GM12872 (cell line): Measurements from ENCODE around the gene TTLL5.

Experiments used
- TF ChIP-seq, protein P1 (sequence below): IDR thresholded peaks from 3 replicates; pipeline ENCODE4 v1.5.1; 2011; ENCODE audit warnings: low read depth, mild to moderate bottlenecking, low read length, moderate library complexity; ENCODE audit not compliant: insufficient read depth

The TTLL5 gene

DNA sequence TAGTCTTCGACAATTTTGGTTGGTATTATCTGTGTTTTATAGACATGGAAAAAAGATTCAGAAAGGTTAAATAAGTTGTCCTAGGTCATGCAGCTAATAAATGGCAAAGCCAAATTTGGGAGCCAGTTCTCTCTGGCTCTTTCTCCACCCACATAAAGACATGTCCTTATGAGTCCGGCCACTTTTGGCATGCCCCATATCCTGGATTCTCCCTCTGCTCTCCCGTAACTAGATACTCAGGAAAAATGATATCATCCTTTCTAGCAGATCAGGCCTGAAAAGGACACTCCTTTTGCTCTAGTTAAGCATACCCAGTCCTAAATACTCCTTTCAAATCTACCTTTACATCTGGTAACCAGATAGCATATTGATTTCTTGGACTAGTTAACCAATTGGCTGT, 64.4 kb downstream of the TTLL5 start:
- TF ChIP-seq, protein P1, sequence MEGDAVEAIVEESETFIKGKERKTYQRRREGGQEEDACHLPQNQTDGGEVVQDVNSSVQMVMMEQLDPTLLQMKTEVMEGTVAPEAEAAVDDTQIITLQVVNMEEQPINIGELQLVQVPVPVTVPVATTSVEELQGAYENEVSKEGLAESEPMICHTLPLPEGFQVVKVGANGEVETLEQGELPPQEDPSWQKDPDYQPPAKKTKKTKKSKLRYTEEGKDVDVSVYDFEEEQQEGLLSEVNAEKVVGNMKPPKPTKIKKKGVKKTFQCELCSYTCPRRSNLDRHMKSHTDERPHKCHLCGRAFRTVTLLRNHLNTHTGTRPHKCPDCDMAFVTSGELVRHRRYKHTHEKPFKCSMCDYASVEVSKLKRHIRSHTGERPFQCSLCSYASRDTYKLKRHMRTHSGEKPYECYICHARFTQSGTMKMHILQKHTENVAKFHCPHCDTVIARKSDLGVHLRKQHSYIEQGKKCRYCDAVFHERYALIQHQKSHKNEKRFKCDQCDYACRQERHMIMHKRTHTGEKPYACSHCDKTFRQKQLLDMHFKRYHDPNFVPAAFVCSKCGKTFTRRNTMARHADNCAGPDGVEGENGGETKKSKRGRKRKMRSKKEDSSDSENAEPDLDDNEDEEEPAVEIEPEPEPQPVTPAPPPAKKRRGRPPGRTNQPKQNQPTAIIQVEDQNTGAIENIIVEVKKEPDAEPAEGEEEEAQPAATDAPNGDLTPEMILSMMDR = no peak

DNA sequence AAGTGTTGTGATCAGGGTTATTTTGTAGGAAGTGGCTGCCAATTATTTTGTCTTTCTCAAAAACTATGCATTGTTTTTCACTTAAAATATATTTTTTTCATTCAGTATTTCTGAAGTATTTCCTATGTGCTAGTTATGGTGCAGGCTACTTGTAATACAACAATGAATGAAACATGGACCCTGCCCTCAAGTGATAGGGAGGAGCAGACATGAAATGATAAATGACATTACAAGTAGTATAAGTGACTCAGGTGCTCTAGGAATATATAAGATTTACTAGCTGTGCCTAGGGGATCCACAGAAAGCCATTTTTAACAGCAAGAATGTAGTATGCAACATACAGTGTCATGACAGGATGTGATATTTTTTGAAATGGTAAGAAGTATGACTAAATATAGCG, 65.3 kb downstream of the TTLL5 start:
- TF ChIP-seq, protein P1 = no peak

DNA sequence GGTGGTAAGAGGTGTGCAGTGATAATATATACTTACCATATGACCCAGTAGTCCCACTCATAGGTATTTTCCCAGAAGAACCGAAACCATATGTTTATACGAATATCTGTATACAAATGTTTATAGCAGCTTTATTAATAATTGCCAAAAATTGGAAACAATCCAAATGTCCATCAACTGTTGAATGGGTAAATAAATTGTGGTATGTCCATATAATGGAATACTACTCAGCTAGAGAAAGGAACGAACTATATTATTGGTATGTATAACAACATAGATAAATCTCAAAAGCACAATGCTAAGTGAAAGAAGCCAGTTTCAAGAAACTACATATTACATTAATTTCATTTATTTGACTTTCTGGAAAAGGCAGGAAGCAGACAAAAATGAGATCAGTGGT, 66.1 kb downstream of the TTLL5 start:
- TF ChIP-seq, protein P1 = no peak

DNA sequence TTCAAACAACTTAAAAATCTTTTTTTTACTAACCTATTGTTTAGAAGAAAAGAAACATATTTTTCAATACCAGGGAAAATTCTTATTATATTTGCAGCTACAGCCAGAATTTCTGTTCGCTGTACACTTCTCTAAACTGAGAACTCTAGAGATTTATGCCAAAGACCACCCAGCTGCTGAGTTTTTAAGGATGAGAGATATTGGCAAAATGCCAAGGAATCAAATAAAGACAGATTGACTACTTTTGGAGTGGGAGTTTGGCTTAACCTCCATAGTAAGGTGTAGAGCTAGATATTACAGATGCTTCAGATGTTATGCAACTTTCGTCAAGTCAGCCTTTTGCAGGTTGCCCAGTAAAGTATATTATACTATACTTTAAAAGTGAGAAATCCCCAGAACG, 71.8 kb downstream of the TTLL5 start:
- TF ChIP-seq, protein P1 = no peak

DNA sequence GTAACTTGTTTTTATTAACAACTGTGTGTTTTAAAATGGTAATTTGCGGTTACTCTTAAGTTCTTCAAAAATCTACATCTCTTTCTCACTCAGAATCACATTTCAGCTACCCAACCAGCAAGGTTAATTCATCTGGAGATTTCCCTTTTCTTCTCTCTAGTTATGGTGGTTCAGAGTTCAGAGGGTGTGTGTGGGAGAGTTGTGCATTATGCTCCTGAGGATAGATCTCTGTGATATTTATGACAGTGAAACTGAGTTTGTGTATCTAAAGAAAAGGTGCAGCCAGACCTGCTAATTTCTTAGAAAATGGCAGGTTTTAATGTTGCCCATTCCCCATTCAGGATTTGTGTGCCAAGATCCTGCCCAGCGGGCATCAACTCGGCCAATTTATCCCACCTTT, 73.8 kb downstream of the TTLL5 start:
- TF ChIP-seq, protein P1 = no peak

- TF ChIP-seq, protein P1 = no peak
These were observed 75.9 kb downstream of the TTLL5 start for GRCh38 chr14:75736845-75737485.

GRCh38 chr14:75738192-75738591, 77.1 kb downstream of the TTLL5 start:
- TF ChIP-seq, protein P1 = no peak
